GM19351 (cell line): ENCODE results near the gene ARHGAP32.
A peak's percentile ranks its signal among the peaks of the same experiment; 100 is the strongest.
"Not testable (repeated sequence)": the region's sequence is repeated elsewhere in the genome, so short reads cannot be mapped to it uniquely, and the experiment has no call there.

Experiments
- ATAC-seq: cut with Tn5 transposase; IDR thresholded peaks from one replicate; pipeline ENCODE4 v1.9.1; 2021; ENCODE audit warnings: mild to moderate bottlenecking, moderate library complexity; ENCODE audit not compliant: unreplicated experiment

The ARHGAP32 gene

GRCh38 chr11:128937480-128937879 is 254.6 kb downstream of the ARHGAP32 start:
- ATAC-seq, result no peak

- no peak for ATAC-seq
Observed at GRCh38 chr11:128936606-128937251, 255.4 kb downstream of the ARHGAP32 start.

GRCh38 chr11:128934926-128935325 is 257.2 kb downstream of the ARHGAP32 start:
- no peak for ATAC-seq

- ATAC-seq, result no peak
Observed at GRCh38 chr11:128934351-128934750, 257.8 kb downstream of the ARHGAP32 start.

- ATAC-seq, result no peak
Observed at GRCh38 chr11:128933481-128934178, 258.5 kb downstream of the ARHGAP32 start.

DNA sequence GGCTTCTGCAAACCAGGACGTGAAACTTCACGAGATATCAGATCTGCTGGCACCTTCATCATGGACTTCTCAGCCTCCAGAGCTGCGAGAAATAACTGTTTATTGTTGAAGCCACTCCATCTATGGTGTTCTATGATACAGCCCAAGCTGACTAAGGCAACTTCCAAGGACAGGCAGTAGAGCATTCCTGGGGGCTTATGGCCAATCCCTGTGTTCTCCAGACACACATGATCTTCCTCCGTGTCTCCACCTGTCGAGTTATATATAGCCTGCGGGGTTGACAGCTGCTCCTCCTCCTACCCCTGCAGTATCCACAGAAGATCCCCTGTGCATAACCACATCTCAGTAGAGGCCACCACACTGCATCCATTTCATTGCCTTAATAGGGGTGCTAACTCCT is 260.5 kb downstream of the ARHGAP32 start:
- ATAC-seq, result no peak

GRCh38 chr11:128931066-128931465 is 261.1 kb downstream of the ARHGAP32 start:
- ATAC-seq, result no peak

- ATAC-seq, result no peak
Observed at GRCh38 chr11:128929991-128930390, 262.1 kb downstream of the ARHGAP32 start.

DNA sequence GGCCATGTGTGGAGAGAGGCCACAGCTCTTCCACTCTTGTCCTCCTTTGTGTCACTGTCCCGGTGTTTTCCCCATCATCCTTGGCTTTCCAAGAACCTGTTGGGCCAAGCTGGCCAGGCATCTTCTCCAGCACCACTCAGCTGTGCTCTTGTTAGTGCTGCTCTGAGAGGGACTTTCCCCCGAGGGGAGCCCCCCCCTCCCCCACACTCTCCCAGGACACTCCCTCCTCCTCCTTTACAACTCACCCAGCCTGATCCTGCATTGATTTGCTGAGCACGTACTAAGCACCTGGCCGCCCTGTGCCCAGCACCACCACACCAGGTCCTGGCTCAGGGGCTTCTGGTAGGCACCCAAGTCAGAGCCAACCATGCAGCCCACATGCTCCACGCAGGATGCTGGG is 262.7 kb downstream of the ARHGAP32 start:
- no peak for ATAC-seq

GRCh38 chr11:128928400-128928799 is 263.7 kb downstream of the ARHGAP32 start:
- peak; percentile 97 for ATAC-seq

DNA sequence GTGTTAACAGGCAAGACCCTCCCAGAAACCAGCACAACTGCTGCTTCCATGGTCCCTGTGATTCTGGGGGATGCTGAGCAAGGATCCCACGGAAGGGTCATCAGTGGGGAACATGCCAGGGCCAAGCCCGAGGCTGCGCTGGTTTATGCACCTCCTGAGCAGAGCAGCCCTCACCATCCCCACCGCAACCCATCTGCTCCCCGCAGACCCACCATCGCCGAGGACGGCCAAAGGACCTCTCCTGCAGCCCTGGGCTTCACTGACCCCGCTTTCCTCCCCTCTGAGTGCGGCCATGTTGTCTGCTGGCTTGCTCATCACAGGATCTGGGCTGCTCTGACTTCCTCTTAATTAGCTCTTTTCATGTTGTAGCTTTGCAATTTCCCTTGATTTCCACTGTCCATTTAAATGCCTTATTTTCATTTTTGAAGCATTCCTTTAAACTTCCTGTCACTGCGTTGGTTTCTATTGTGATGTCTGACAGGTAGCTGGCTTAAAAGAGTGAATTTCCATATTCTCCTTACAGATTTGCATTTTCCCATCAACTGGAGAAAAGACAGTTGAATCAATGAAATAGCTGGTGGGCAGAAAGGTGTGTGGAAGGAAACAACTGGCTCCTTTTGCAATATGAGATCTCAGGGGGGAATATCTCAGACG is 264.3 kb downstream of the ARHGAP32 start:
- ATAC-seq, result no peak

DNA sequence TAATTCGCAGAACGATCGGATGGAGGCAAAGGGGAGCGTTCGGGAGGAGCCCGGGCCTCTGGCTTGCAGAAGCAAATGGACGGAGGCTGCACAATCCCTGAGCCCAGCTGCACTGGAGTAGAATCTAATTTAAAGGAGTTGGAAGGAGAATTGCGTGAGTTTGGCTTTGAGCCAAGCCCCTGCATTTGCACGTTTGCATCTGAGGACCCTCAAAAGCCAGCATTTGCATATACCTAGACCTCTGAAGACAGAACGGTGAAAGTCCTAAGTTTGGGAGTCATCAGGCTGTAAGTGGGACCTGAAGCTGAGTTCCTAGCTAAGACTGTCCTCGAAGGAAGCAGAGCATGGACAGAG is 265.0 kb downstream of the ARHGAP32 start:
- ATAC-seq, result no peak

GRCh38 chr11:128926437-128927107 is 265.6 kb downstream of the ARHGAP32 start:
- no peak for ATAC-seq

DNA sequence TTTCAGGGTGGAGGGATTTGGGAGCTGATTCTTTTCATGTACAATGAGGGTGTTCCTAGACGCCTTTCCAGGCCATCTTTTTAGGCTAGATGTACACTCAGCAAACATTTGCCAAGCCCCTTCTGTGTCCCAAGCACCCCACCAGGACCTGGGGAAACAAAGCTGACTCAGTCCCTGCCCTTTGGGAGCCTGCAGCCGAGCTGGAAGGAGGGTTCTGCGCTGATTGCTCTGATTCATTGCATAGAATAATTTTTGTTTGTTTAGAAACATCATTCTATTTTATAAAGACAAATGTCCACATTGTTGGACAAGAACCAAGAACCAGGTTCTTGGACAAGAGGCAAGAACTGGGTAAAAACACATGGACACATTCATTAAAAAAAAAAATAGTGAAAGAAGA is 266.1 kb downstream of the ARHGAP32 start:
- no peak for ATAC-seq

- ATAC-seq, result no peak
Observed at GRCh38 chr11:128925250-128925600, 266.9 kb downstream of the ARHGAP32 start.

DNA sequence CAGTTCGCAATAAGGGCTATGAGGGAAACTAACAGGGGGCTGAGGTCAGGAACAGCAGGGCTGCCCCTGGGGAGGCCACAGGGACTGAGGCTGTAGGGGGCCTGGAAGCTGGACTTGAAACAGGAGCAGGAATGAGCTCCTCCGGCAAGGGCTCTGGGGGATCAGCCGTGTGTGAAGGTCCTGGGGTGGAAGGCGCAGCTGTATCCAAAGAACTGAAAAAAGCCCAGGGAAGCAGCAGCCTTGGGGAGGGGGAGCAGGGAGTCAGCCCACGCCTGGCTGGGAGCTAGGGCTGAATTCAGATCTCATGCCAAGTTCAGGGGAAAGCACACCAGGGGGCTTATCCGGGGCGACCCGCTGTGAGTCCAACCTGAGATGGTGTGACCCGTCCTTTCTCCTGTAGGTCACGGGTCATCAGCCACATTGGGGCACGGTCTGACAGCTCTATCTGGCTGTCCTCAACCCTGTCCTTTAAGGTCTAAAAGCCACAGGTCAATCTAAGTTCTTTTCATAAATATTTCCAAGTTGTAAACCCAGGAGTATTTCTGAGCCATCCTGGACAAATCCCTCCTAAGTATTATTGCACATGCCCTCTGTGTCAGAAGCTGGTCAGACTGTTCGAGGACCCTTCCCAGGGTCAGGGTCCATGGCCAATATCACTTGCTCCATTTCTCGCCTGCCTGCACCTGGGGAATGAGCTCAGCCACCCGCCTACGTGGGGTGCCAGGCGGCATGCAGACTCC is 267.4 kb downstream of the ARHGAP32 start:
- no peak for ATAC-seq

DNA sequence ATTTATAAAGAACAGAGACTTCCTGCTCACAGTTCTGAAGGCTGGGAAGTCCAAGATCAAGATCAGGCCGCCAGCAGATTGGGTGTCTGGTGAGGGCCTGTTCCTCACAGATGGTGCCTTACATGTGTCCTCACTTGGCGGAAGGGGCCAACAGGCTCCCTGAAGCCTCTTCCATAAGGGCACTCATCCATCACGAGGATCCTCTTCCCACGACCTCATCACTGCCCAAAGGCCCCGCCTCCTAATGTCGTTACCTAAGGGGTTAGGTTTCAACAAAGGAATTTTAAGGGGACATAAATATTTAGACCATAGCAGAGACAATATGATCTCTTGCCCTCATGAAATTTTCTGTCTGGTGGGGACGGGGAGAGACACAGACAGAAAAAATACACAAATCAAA is 268.0 kb downstream of the ARHGAP32 start:
- no peak for ATAC-seq

- ATAC-seq, result no peak
Observed at GRCh38 chr11:128921793-128922192, 270.3 kb downstream of the ARHGAP32 start.

- ATAC-seq, result no peak
Observed at GRCh38 chr11:128920666-128921065, 271.5 kb downstream of the ARHGAP32 start.

DNA sequence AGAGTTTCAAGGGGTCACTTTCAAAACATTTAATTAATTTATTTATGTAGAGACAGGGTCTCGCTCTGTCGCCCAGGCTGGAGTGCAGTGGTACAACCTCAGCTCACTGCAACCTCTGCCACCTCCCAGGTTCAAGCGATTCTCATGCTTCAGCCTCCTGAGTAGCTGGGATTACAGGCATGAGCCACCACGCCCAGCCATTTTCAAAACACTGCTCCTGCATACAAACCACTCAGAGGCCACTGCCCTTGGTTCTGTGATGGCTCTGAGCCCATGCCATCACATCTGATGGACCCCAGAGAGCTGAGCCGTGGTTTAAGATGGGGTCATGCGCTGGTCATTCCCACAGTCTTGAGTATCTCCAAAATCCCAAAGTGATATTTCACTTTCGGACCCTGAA is 272.5 kb downstream of the ARHGAP32 start:
- ATAC-seq, result not testable (repeated sequence)

- no peak for ATAC-seq
Observed at GRCh38 chr11:128919216-128919615, 272.9 kb downstream of the ARHGAP32 start.
